HEK293 (cell line): ENCODE results near the gene ZKSCAN3.

Experiments used
- CTCF ChIA-PET: fragments of 350-600 bp; formaldehyde crosslinking; extraction: SDS; loops from one replicate; lab custom pipeline; 2021; ENCODE audit warnings: antibody characterized with exemption; lab: Yijun Ruan, JAX
- POLR2A ChIA-PET: fragments of 300-600 bp; formaldehyde crosslinking; extraction: SDS; loops from one replicate; lab custom pipeline; 2020; ENCODE audit warnings: antibody characterized with exemption, inconsistent platforms; lab: Yijun Ruan, JAX
- H3K27ac ChIP-seq: fragments of 200-500 bp; sonication (Bioruptor generic); 2 replicates; pipeline ENCODE4 v1.5.1; 2014; ENCODE audit warnings: low read depth, low read length, control low read depth, inconsistent platforms; ENCODE audit errors: extremely low read depth
- H3K36me3 ChIP-seq, 2 experiments: fragments of 200-500 bp in 1 of 2; sonication (Bioruptor generic) in 1 of 2; 1 replicate in 1 of 2; 2 replicates in 1 of 2; pipeline ENCODE4 v1.5.1; 2014 to 2017; ENCODE audit warnings: inconsistent platforms in 2 of 2, low read length in 2 of 2; ENCODE audit not compliant: control insufficient read depth in 2 of 2, insufficient read depth in 1 of 2
- H3K4me1 ChIP-seq: fragments of 200-500 bp; sonication (Bioruptor generic); 2 replicates; pipeline ENCODE4 v1.5.1; 2014; ENCODE audit warnings: mild to moderate bottlenecking, low read length, inconsistent platforms; ENCODE audit not compliant: control insufficient read depth, insufficient read depth
- H3K4me3 ChIP-seq: 2 replicates; pipeline ENCODE4 v1.5.1; 2011; ENCODE audit warnings: low read depth, mild to moderate bottlenecking, control low read depth, low read length, moderate library complexity
- H3K9me3 ChIP-seq: fragments of 200-500 bp; sonication (Bioruptor generic); 2 replicates; pipeline ENCODE4 v1.5.1; 2014; ENCODE audit warnings: low read depth, low read length, inconsistent platforms; ENCODE audit not compliant: control insufficient read depth, insufficient read depth
- GLIS2 ChIP-seq: fragments of 450-650 bp; formaldehyde crosslinking; IDR thresholded peaks from 2 replicates; pipeline ENCODE4 v1.5.1; 2016; ENCODE audit warnings: missing biosample characterization, missing genetic modification characterization
- KLF1 ChIP-seq: fragments of 450-650 bp; formaldehyde crosslinking; IDR thresholded peaks from 2 replicates; pipeline ENCODE4 v1.5.1; 2016; ENCODE audit warnings: missing biosample characterization, missing genetic modification characterization
- ZFP69B ChIP-seq: fragments of 450-650 bp; formaldehyde crosslinking; IDR thresholded peaks from 2 replicates; pipeline ENCODE4 v1.5.1; 2016; ENCODE audit warnings: missing biosample characterization, missing genetic modification characterization
- ZNF121 ChIP-seq: fragments of 450-650 bp; formaldehyde crosslinking; IDR thresholded peaks from 2 replicates; pipeline ENCODE4 v1.5.1; 2016; ENCODE audit warnings: missing biosample characterization, missing genetic modification characterization
- ZNF16 ChIP-seq: fragments of 450-650 bp; formaldehyde crosslinking; IDR thresholded peaks from 2 replicates; pipeline ENCODE4 v1.5.1; 2016; ENCODE audit warnings: low read depth, missing biosample characterization, missing genetic modification characterization
- ZNF221 ChIP-seq: fragments of 450-650 bp; formaldehyde crosslinking; IDR thresholded peaks from 2 replicates; pipeline ENCODE4 v1.5.1; 2017; ENCODE audit warnings: missing biosample characterization, missing genetic modification characterization, borderline replicate concordance
- ZNF248 ChIP-seq: fragments of 450-650 bp; formaldehyde crosslinking; IDR thresholded peaks from 2 replicates; pipeline ENCODE4 v1.5.1; 2017; ENCODE audit warnings: missing biosample characterization, missing genetic modification characterization
- ZNF292 ChIP-seq: fragments of 450-650 bp; formaldehyde crosslinking; IDR thresholded peaks from 2 replicates; pipeline ENCODE4 v1.5.1; 2016; ENCODE audit warnings: low read depth, missing biosample characterization, missing genetic modification characterization, borderline replicate concordance
- ZNF354C ChIP-seq: fragments of 450-650 bp; formaldehyde crosslinking; IDR thresholded peaks from 2 replicates; pipeline ENCODE4 v1.5.1; 2016; ENCODE audit warnings: missing biosample characterization, missing genetic modification characterization, low read depth, borderline replicate concordance
- ZNF514 ChIP-seq: fragments of 450-650 bp; formaldehyde crosslinking; IDR thresholded peaks from 2 replicates; pipeline ENCODE4 v1.5.1; 2016; ENCODE audit warnings: missing biosample characterization, missing genetic modification characterization
- ZNF624 ChIP-seq: fragments of 450-650 bp; formaldehyde crosslinking; IDR thresholded peaks from 2 replicates; pipeline ENCODE4 v1.5.1; 2017; ENCODE audit warnings: missing biosample characterization, missing genetic modification characterization
- ZNF629 ChIP-seq: fragments of 450-650 bp; formaldehyde crosslinking; IDR thresholded peaks from 2 replicates; pipeline ENCODE4 v1.5.1; 2017; ENCODE audit warnings: missing biosample characterization, missing genetic modification characterization
- TF ChIP-seq, protein P1 (sequence below): IDR thresholded peaks from 2 replicates; pipeline ENCODE4 v1.6.1; 2011; ENCODE audit warnings: mild to moderate bottlenecking, low read depth, low read length, borderline replicate concordance
- TF ChIP-seq, protein P2 (sequence below): fragments of 450-650 bp; formaldehyde crosslinking; IDR thresholded peaks from 2 replicates; pipeline ENCODE4 v1.5.1; 2017; ENCODE audit warnings: missing biosample characterization, missing genetic modification characterization
- TF ChIP-seq, protein P3 (sequence below): fragments of 450-650 bp; formaldehyde crosslinking; IDR thresholded peaks from 2 replicates; pipeline ENCODE4 v1.5.1; 2016; ENCODE audit warnings: missing biosample characterization, missing genetic modification characterization
- TF ChIP-seq, protein P4 (sequence below): fragments of 450-650 bp; formaldehyde crosslinking; IDR thresholded peaks from 2 replicates; pipeline ENCODE4 v1.5.1; 2016; ENCODE audit warnings: missing biosample characterization, missing genetic modification characterization
- TF ChIP-seq, protein P5 (sequence below): fragments of 450-650 bp; formaldehyde crosslinking; IDR thresholded peaks from 2 replicates; pipeline ENCODE4 v1.5.1; 2017; ENCODE audit warnings: missing biosample characterization, missing genetic modification characterization
- TF ChIP-seq, protein P6 (sequence below): fragments of 450-650 bp; formaldehyde crosslinking; IDR thresholded peaks from 2 replicates; pipeline ENCODE4 v1.5.1; 2016; ENCODE audit warnings: missing biosample characterization, missing genetic modification characterization, low read depth

The ZKSCAN3 gene

DNA sequence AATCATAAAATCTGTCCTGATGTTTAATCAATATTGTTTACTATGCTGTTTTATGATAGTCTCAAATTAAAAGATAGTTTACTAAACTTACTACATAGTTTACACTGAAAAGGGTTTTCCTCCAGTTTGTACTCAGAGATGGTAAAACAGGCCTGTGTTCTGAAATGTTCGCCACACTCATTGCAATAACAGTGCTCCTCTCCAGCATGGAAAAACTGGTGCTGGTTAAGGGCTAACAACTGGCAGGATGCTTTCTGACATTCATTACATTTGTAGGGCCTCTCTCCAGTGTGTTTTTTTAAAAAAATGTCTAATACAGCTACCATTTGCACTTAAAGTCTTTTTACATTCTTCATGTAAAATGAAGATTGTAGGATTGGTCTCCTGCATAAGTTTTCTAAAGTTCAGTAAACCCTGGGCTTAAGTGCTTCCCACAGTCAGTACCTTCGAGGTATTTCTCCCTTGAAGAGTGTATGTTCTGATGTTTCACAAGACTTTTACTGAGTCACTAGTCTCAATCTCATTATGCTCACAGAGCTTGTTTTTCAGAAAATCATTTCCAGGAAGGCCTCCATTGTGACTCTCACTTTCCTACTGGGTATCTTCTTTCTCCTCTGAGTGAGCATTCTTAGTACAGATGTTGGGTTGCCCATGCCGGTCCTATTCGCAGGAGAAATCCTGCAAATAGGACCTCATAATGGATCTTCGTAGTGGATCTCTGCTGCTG lies 58.5 kb downstream of the ZKSCAN3 start (continued):
- TF ChIP-seq, protein P1, sequence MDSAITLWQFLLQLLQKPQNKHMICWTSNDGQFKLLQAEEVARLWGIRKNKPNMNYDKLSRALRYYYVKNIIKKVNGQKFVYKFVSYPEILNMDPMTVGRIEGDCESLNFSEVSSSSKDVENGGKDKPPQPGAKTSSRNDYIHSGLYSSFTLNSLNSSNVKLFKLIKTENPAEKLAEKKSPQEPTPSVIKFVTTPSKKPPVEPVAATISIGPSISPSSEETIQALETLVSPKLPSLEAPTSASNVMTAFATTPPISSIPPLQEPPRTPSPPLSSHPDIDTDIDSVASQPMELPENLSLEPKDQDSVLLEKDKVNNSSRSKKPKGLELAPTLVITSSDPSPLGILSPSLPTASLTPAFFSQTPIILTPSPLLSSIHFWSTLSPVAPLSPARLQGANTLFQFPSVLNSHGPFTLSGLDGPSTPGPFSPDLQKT, result no peak
- TF ChIP-seq ZNF514, result no peak
- TF ChIP-seq, protein P2, sequence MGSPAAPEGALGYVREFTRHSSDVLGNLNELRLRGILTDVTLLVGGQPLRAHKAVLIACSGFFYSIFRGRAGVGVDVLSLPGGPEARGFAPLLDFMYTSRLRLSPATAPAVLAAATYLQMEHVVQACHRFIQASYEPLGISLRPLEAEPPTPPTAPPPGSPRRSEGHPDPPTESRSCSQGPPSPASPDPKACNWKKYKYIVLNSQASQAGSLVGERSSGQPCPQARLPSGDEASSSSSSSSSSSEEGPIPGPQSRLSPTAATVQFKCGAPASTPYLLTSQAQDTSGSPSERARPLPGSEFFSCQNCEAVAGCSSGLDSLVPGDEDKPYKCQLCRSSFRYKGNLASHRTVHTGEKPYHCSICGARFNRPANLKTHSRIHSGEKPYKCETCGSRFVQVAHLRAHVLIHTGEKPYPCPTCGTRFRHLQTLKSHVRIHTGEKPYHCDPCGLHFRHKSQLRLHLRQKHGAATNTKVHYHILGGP, result no peak
- TF ChIP-seq, protein P3, sequence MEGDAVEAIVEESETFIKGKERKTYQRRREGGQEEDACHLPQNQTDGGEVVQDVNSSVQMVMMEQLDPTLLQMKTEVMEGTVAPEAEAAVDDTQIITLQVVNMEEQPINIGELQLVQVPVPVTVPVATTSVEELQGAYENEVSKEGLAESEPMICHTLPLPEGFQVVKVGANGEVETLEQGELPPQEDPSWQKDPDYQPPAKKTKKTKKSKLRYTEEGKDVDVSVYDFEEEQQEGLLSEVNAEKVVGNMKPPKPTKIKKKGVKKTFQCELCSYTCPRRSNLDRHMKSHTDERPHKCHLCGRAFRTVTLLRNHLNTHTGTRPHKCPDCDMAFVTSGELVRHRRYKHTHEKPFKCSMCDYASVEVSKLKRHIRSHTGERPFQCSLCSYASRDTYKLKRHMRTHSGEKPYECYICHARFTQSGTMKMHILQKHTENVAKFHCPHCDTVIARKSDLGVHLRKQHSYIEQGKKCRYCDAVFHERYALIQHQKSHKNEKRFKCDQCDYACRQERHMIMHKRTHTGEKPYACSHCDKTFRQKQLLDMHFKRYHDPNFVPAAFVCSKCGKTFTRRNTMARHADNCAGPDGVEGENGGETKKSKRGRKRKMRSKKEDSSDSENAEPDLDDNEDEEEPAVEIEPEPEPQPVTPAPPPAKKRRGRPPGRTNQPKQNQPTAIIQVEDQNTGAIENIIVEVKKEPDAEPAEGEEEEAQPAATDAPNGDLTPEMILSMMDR (tag by site-specific recombination), result no peak
- TF ChIP-seq ZNF16 (tag by site-specific recombination), result no peak
- TF ChIP-seq, protein P4, sequence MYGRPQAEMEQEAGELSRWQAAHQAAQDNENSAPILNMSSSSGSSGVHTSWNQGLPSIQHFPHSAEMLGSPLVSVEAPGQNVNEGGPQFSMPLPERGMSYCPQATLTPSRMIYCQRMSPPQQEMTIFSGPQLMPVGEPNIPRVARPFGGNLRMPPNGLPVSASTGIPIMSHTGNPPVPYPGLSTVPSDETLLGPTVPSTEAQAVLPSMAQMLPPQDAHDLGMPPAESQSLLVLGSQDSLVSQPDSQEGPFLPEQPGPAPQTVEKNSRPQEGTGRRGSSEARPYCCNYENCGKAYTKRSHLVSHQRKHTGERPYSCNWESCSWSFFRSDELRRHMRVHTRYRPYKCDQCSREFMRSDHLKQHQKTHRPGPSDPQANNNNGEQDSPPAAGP (tag by site-specific recombination), result no peak
- no peak for TF ChIP-seq ZFP69B (tag by site-specific recombination)
- TF ChIP-seq, protein P5, sequence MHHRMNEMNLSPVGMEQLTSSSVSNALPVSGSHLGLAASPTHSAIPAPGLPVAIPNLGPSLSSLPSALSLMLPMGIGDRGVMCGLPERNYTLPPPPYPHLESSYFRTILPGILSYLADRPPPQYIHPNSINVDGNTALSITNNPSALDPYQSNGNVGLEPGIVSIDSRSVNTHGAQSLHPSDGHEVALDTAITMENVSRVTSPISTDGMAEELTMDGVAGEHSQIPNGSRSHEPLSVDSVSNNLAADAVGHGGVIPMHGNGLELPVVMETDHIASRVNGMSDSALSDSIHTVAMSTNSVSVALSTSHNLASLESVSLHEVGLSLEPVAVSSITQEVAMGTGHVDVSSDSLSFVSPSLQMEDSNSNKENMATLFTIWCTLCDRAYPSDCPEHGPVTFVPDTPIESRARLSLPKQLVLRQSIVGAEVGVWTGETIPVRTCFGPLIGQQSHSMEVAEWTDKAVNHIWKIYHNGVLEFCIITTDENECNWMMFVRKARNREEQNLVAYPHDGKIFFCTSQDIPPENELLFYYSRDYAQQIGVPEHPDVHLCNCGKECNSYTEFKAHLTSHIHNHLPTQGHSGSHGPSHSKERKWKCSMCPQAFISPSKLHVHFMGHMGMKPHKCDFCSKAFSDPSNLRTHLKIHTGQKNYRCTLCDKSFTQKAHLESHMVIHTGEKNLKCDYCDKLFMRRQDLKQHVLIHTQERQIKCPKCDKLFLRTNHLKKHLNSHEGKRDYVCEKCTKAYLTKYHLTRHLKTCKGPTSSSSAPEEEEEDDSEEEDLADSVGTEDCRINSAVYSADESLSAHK, result no peak
- TF ChIP-seq ZNF354C (tag by site-specific recombination), result no peak

DNA sequence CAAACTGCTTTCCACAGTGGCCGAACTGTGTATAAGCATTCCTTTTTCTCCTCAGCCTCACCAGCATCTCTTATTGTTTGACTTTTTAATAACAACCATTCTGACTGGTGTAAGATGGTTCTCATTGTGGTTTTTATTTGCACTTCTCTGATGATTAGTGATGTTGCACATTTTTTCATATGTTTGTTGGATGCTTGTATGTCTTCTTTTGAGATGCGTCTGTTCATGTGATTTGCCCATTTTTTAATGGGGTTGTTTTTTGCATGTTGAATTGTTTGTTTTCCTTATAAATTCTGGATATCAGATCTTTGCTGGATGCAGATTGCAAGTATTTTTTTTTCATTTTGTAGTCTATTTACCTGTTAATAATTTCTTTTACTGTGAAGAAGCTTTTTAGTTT lies 61.0 kb downstream of the ZKSCAN3 start:
- Histone ChIP-seq H3K27ac (no peak overlapping the region), H3K4me3 (no peak overlapping the region), H3K4me1 (no peaks in the 10 kb centered on the region), H3K9me3 (no peaks in the 10 kb centered on the region), H3K36me3 (no peaks in the 10 kb centered on the region)
- TF ChIP-seq ZNF624 (no peak), ZNF292 (tag by site-specific recombination) (no peak), ZNF121 (tag by site-specific recombination) (no peak), ZNF629 (tag by site-specific recombination) (no peak), ZNF248 (no peak), ZNF221 (tag by site-specific recombination) (no peak), GLIS2 (no peak), KLF1 (no peak)
- TF ChIP-seq, protein P6, sequence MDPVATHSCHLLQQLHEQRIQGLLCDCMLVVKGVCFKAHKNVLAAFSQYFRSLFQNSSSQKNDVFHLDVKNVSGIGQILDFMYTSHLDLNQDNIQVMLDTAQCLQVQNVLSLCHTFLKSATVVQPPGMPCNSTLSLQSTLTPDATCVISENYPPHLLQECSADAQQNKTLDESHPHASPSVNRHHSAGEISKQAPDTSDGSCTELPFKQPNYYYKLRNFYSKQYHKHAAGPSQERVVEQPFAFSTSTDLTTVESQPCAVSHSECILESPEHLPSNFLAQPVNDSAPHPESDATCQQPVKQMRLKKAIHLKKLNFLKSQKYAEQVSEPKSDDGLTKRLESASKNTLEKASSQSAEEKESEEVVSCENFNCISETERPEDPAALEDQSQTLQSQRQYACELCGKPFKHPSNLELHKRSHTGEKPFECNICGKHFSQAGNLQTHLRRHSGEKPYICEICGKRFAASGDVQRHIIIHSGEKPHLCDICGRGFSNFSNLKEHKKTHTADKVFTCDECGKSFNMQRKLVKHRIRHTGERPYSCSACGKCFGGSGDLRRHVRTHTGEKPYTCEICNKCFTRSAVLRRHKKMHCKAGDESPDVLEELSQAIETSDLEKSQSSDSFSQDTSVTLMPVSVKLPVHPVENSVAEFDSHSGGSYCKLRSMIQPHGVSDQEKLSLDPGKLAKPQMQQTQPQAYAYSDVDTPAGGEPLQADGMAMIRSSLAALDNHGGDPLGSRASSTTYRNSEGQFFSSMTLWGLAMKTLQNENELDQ (tag by site-specific recombination), result no peak
- TF ChIP-seq, protein P4 (tag by site-specific recombination), result no peak
- ChIA-PET CTCF (no interaction called here), POLR2A (interaction anchor here (0.7 kb wide), 1 partner anchor 352 kb away, joined by 3 read pairs; no protein-coding TSS in a partner anchor)
